ENCODE measurements around the gene SLC6A5.
A peak's percentile ranks its signal among the peaks of the same experiment; 100 is the strongest.

SLC6A5 gene

DNA sequence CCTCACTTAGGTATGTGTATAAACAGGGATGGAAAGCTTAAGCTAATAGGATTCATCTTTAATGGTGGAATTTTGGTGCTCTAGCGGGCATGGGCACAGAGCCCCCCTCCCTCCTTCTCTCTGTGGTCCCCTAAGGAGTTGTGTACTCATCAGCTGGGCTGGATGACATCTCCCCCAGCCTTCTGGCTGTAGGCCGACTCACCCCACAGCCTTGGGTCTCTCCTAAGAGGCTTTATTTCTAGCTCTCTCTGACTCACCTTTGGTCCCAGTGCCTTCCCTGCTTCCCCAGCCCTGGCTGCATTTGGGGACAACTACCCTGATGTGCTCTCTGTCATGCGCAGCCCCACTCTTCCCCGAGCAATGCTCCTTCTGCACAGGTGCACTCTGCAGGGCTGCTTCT is 26.9 kb downstream of the SLC6A5 start:
- DNase-seq: no peak

DNA sequence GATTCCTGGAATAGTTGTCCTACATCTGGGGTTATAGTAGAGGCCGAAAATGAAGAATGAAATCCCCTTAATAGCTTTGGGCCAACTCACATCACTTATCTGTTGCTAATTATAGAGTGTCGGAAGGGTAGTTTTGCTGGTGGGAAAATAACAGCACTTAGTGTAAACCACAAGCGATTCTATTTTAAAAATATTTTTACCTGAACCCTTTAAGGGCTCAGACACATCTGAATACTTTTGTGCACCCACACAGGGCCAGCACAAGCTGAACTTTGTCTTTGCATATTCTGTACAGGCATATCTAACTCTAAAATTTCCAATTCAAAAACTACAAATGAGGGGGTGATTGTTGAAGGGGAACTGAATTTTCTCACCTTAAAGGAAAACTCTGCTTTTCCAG is 27.6 kb downstream of the SLC6A5 start:
- no peak for DNase-seq

DNA sequence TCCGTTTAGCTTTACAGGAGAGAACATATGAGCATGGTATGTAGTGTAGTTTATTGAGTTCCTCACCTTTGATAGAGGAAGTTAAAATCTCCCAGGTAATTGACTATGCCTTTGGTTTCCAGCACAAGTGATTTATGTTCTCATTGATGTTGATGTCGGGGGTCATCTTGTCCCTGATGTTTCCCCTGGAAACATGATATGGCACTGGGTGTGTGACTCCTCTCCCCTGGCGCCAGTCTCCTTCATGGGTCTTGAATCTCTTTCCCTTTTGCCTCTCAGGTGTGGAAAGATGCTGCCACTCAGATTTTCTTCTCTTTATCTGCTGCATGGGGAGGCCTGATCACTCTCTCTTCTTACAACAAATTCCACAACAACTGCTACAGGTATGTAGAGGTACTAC is 28.3 kb downstream of the SLC6A5 start:
- DNase-seq: no peak

DNA sequence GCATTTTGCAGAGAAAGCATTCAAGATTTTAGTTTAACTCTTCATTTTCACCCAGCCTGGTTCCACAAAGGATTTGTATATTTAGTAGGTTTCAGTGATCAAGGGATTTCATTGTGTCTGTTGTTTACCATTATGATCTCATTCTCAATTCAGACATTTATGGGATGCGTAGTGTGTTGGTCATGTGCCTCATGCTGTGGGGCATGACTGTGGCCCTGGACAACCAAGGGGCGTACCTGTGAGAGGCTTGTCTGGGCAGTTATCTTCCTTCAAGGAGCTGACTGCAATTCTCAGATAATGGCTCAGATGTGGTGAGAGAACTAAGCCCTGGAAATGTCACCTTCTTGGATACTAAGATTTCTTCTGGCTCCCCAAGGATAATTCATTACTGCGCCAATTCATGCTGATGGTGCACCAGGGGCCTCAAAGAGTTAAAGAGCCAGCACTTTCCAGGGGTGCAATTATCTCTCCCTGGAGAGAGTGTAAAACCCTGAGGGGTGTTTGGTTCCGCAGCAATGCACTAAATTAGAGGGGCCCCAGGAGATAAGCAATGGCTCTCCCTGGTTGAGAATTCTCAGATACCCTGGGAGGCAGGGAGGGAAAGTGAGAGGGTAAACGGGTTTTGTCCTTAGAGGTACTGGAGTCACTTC is 32.2 kb downstream of the SLC6A5 start:
- no peak for DNase-seq

DNA sequence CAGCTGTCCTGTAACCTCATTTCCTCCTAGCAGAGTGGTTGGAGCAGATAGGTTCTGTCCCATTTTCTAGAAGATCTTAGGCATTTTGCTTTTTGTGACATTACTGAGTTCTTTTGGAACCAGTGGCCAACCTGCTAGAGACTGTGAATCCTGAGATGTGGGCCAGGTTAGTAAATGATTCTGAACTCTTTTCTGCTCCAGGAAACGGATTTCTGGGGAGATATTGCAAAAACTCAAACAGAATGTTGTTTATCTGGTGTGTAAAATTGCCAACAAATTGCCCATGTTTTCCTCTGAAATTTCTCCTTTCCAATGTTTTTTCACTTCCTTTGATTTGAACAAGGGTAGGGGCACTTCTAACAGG is 32.7 kb downstream of the SLC6A5 start:
- DNase-seq: no peak

DNA sequence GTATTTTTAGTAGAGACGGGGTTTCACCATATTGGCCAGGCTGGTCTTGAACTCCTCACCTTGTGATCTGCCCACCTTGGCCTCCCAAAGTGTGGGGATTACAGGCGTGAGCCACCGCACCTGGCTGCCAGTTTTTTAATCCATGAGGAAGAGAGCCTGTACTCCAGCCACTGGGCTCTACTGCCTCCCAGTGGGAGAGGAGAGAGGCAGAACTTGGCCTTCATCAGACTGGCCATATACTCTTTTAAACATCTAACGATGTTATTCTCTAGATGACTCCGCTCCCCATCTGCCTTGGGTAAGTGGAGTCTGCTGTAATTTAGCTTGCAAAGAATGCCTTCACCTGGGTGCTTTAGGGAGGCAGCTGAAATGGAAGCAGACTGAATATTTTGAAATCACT is 34.6 kb downstream of the SLC6A5 start:
- DNase-seq: no peak

DNA sequence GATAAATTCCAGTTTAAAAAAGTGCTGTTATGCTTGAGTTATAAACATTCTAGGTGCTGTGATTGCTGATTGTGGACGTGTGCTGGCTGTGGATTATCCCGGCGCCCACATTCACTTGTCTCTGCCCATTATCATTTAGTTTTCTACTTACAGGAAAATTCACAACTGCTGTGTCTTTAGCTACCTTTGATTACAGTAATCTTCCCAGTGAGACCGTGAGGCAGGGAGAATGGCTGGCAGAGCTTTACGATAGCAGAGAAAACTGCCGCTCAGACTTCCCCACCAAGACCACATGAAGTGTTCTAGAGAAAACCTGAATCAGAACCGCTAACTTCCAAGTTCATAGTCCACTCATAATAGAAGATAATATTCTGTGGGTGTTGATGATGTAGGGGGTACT is 35.4 kb downstream of the SLC6A5 start:
- DNase-seq: no peak

DNA sequence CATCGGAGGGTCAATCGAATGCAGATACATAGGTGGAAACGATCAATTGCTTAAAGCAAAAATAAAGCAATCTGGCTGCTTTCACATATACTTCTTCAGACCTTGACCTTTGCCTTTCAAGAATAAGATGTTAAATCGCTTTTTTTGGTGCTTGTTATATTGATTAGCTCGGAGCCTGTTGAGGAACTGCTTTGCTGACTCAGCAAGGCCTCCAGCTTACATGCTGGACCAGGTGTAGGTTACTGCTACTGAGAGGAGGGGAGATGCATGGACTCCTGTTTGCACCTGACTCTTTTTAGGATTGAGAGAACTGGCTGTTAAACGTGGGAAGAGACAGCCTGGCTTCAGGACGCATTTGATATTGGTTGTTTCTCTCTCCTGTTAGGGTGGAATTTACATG is 38.7 kb downstream of the SLC6A5 start:
- no peak for DNase-seq

DNA sequence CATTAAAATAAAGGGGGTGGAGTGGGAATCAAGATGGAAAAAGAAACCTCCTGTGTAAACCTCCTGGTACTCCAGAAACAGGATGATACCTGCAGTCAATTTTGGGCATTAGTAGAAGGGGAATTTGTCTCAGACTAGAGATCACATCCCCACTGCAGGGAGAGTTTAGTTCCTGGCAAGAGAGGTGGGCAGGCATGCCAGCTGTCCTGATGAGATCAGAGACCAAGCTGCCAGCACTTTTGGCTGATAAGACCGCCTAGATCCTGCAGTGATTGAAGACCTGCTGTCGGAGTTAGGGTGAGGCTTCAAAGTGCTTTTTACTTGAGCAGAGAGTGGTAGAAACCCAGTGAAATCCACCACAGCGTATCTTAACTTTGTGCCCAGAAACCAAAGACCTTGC is 40.3 kb downstream of the SLC6A5 start:
- DNase-seq: no peak

DNA sequence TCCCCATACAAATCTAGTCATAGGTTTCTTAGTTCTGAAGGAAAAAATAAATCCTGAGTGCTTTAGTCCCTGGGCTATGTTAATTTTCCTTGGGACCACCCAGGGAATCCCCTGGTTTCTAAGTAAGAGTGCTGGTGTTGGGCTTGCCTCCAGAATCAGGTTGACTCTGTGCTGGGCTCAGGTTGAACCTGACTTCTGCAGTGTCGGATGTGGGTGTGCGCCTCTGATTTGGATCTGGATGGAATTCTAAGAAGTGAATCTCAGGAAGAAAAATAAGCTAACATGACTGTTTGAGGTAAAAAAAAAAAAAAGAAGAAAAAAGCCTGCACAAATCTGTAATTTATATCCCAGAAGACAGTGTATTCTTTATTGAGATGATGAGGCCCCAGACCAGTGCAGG is 41.0 kb downstream of the SLC6A5 start:
- DNase-seq: no peak

DNA sequence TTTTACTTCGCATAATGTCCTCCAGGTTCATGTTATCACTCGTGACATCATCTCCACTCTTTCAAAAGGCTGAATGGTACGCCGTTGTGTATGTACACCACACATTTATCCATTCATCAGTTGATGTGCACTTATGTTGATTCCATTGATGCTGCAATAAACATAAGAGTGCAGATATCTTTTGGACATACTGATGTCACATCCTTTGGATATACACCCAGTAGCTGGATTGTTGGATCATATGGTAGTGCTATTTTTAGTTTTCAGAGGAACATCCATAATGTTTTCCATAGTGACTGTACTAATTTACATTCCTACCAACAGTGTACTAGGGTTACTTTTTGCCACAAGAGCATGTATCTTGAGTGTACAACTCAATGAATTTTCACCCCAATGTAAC is 45.0 kb downstream of the SLC6A5 start:
- DNase-seq: no peak

DNA sequence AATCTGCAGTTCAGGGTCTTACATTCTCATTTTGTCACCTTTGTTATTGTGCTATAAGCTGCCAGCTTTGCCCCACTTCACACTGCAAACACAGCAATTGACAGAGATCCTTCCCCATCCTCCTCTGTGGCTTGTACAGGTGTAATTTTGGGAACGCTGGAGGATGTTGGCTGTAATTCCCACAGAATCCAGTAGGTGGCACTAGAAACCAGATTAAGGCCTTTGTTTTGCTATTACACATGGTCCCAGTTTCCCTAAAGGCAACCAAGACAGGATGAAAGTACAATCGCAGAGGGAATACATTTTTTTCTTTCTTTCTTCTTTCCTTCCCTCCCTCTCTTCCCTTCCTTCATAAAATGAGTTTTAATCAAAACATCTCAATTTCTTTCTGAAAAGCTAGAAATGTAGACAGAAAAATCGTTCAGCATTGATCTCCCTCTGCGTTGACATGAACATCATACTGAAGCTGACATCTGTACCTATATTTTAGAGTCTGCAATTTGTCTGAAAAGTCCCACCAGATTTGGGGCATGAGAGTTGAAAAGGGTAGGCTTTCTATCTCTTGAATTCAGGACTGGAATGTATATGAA is 48.7 kb downstream of the SLC6A5 start:
- peak; percentile 46 for DNase-seq

DNA sequence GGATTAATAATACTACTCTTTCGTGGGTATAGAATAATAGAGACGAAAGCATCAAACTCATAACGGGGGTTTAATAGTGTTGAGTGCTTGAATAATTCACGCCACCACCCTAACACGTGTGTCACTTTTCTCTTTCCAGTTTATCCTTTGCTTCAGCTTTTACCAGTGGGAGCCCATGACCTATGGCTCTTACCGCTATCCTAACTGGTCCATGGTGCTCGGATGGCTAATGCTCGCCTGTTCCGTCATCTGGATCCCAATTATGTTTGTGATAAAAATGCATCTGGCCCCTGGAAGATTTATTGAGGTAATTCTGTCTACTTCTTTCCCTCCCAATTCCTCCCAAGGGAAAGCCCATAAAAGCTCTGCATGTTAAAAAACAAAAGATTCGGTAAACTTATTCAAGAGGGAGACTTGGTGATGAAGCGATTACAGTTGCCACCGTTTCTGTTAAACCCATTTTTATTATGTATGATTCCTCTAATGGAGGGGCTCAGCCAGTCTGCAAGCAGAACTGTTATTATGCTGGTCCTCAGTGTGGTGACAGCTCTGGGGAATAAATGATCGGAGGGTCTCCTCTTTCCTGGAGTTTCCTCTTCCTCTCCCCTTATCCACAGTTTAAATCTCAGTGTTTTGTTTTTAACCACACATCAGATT is 52.9 kb downstream of the SLC6A5 start:
- no peak for DNase-seq

DNA sequence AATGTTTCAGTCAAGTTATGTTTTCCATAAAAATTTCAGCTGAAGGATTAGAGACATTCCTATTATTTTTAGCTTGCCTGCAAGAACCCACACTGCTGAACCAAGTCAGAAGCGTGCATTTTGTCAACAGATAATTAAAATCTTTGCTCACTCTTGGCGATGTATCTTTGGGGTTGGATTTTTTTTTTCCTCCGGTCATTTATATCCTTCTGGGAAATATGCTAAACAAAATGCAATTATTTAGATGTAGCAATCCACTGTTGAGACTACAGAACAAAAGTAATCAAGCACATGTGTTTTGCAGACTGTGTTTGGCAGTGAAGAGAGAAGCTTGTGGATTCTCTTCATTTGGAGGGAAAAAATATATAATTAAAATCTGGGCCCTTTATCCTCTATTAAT is 54.6 kb downstream of the SLC6A5 start:
- no peak for DNase-seq

DNA sequence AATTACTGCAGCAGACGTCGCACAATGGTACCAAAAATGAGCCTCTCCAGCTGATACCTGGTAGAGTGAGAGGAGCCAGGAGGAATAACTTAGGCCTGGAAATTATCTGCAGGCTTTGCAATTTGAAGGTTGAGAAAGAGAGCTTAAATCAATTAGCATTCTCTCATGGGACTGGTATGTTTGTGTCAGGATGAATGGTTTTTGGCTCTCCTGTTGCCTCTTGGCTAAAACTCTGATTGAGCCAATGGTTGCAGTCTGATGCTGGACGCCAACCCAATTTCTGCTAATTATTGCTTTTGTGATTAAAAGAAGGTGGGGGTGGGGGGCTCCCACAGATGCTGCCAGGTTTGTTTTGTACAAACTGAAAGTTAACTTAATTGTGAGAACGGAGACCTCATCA is 57.5 kb downstream of the SLC6A5 start:
- DNase-seq: no peak

DNA sequence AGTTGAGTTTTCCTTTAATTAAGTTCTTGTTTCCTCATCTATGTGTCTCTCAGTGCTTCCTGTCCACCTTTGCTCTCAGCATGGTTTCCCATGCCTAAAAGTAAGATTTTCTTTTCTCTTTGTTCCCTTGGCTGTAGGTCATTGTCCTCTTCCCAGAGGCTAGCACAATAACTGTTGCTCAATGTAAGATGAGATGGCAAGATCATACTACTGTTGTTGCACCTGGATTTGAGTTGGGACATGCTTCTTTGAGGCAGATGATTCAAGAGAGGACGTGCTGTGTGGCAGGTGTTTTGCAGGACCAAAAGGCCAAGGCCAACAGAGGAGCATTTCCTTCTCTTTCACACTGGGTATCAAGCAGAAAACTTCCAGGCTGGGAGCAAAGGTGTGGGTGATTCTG is 58.7 kb downstream of the SLC6A5 start:
- no peak for DNase-seq

DNA sequence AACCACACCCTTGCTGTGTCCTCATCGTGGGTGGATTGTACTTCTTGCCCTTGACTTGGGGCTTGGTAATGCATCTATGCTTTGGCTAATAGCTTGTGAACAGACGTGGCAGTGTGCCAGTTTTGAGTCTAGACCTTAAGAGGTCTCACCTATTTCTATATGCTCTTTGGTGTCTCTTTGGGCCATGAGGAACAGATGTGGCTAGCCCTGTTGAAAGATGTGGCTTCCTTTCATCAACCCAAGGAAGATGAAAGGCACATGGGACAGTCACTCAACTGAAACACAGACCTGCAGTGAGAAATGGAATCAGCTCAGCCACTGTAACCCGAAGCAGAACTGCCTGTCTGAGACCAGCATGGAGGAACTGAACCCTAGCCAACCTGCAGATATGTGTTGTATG is 62.0 kb downstream of the SLC6A5 start:
- no peak for DNase-seq

DNA sequence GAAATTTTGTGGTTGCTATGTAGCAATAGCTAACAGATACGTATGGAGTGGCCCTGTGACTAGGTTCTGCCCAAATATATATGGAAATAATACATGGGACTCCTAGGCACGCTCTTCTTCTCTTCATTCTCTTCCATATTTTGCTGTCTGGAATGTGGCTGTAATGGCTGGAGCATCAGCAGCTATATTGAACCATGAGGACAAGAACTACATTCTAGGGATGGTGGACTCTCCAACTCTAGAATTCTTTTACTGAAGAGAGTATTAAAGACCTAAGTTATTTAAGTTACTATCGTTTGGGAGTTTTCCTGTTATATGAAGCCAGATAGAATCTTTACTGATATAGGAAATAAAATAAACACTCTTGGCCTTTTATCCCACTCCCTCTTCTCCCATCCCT is 62.4 kb downstream of the SLC6A5 start:
- no peak for DNase-seq

DNA sequence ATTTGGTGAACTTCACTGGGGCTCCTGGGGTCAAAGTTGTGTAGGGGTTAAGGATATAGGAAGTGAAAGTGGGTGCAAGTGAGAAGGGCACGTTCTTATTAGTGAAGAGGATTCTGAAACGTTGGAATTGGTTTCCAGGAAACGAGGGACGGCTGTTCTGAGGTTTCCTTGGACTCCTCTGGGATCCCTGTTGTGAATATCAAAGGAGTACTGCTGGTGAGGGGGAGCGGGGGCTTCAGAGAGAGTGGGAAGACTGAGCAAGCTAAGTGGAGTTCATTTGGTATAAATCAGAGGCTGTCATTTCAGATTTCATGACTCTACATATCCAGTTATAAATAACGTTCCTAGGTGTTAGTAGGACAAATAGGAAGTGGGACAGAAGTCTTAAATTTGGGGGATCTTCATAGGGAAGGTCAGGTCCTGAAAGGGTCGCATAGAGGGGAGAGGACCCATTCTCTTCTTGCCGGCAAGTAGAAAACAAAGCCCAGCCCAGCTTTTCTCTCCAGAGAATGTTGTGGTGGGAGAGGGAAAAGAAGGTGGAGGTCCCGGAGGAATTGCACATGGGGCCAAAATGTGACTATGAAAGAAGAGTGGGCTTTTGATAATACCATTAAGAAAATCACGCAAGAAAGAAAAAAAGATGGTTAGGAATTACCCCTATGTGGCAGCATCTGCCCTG is 68.9 kb downstream of the SLC6A5 start:
- DNase-seq: no peak

DNA sequence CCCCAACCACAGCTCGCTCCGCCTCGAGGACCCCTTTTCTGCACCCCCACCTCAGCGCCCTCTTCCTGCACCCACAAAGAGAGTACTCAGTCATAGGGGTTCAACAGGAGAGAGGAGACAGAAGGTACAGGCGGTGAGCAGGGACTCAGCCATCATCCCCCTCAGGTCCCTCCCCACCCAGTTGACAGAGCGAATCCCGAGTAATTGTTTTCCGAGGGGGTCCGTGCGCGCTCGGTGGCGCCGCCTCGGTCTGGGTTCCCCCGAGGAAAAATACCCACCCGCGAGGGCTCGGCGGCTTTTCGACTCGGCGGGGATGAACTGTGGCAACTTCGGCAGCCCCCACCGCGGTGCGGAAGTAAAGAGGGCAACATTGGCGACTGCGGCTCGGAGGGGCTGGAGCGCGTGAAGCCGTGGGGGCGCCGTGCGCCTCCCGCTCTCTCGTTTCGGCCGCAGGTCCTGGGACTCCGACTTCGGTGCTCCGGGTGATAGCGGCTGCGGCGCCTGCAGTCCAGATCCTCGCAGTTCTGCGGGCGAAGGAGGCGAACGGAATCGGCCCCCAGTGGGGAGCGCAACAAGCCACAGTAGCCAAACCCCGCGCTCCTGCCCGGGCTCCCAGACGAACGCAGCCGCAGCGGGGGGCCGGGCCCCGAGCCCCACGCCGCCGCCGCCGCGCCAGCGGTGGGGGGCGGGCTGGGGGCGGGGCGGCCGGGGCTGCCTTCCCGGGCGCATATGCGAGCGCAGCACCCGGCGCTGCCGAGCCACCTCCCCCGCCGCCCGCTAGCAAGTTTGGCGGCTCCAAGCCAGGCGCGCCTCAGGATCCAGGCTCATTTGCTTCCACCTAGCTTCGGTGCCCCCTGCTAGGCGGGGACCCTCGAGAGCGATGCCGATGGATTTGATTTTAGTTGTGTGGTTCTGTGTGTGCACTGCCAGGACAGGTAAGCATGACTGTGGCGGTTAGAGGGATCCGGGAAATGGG is 69.7 kb downstream of the SLC6A5 start, which contains the start of gene NELL1:
NELL1 (plus strand) TSS at position 743 of the 976 bp plus-strand sequence.
- DNase-seq: no peak

DNA sequence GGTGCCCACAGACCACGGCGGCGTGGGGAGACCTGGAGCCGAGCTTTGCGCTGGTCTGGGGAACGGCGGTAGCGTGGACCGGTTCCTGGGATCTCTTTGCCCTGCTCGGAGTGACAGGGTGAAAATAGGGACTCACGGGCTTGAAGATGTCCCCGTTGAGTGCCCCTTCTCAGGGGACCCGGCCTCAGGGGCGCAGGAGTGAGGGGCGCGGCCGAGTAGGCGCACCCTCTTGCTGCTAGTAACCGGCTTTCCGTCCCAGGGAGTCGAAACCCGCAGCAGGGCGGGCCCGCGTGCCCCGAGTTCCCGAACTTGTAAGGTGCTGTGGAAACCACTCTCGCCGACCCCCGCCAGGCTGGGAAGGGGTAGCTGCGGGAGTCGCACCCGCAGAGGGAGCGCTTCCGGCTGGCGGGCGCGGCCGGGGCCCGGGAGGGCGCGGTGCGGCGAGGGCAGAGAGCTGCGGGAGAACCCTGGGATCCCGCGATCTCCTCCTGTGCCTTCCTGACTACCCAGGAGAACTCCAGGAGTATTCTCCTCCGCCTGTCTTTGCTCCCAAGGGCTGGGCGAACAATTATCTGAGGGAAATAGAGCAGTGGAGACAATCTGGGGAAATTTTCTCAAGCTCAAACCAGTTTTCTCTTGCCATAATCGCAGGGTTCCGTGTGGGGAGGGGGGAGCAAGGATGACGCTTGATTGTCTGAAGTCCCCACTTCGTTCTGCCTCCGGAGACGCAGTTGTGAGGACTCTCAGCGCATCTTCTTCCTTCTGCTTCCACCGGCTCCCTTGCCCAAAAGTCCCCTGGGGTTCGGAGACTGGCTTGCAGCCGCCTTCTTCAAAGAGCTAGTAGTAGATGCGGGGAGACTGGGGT is 70.6 kb downstream of the SLC6A5 start:
- no peak for DNase-seq

DNA sequence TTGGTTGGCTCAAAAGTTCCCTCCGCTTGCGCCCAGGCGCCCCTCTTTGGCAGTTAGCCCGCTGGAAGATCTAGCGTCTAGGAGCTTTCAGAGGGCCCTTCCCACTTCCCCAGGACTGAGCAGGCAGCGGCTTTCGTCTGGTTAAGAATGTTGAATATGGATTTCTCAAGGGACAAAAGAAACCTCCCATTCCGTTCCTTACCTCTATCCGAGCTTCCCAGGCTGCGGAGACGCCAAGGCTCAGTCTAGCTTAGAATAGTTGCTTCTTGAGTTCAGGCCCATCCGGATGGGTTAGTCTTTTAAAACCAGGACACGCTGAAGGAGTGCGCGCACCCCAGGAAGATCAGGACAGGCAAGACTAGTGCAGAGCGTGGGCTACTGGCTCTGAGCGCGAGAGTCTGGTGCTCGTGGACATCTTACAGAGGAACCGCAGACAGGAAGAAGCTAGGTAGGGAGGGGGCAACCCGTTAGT is 71.6 kb downstream of the SLC6A5 start:
- DNase-seq: no peak
